Mesenchymal stem cell (in vitro differentiated cells and primary cell): ENCODE measurements around the gene NMRK2.

Experiments
- DNase-seq: peaks from one replicate; pipeline ENCODE4 v3.0.0-alpha.2; 2013
- H2AFZ ChIP-seq: one replicate; pipeline ENCODE4 v1.6.1; 2013; ENCODE audit warnings: low read depth, mild to moderate bottlenecking, control low read depth, inconsistent platforms, low read length, moderate library complexity
- H2AK5ac ChIP-seq: 2 replicates; pipeline ENCODE4 v1.6.1; 2013; ENCODE audit warnings: low read length, moderate library complexity, mild to moderate bottlenecking, inconsistent platforms; ENCODE audit not compliant: severe bottlenecking
- H2BK120ac ChIP-seq: one replicate; pipeline ENCODE4 v1.6.1; 2013; ENCODE audit warnings: low read depth, mild to moderate bottlenecking, inconsistent platforms, low read length, moderate library complexity
- H2BK12ac ChIP-seq, 2 experiments: one replicate each; pipeline ENCODE4 v1.6.1; 2013; ENCODE audit warnings: inconsistent platforms in 2 of 2, low read length in 2 of 2, mild to moderate bottlenecking in 2 of 2, moderate library complexity in 2 of 2, control low read depth in 1 of 2
- H2BK15ac ChIP-seq: one replicate; pipeline ENCODE4 v1.6.1; 2013; ENCODE audit warnings: mild to moderate bottlenecking, low read depth, inconsistent platforms; ENCODE audit not compliant: poor library complexity, severe bottlenecking
- H2BK5ac ChIP-seq: 2 replicates; pipeline ENCODE4 v1.6.1; 2013; ENCODE audit warnings: low read depth, mild to moderate bottlenecking, low read length, control low read depth, inconsistent platforms; ENCODE audit not compliant: poor library complexity, severe bottlenecking
- H3K14ac ChIP-seq, 2 experiments: one replicate each; pipeline ENCODE4 v1.6.1; 2013; ENCODE audit warnings: inconsistent platforms in 2 of 2, low read length in 2 of 2, control low read depth in 1 of 2, mild to moderate bottlenecking in 1 of 2, moderate library complexity in 1 of 2
- H3K18ac ChIP-seq, 2 experiments: one replicate each; pipeline ENCODE4 v1.6.1; 2013; ENCODE audit warnings: inconsistent platforms in 2 of 2, low read length in 2 of 2, control low read depth in 1 of 2, low read depth in 1 of 2, mild to moderate bottlenecking in 1 of 2
- H3K23ac ChIP-seq, 2 experiments: one replicate each; pipeline ENCODE4 v1.6.1; 2013; ENCODE audit warnings: inconsistent platforms in 2 of 2, low read length in 2 of 2, mild to moderate bottlenecking in 2 of 2, moderate library complexity in 2 of 2, control low read depth in 1 of 2
- H3K27ac ChIP-seq: 2 replicates; pipeline ENCODE4 v1.5.1; 2013; ENCODE audit warnings: mild to moderate bottlenecking, moderate library complexity, low read length, control low read depth, inconsistent platforms; ENCODE audit not compliant: poor library complexity, severe bottlenecking
- H3K27me3 ChIP-seq, 2 experiments: 2 replicates each; pipeline versions ENCODE4 v1.6.1 to v1.7.0; 2013; ENCODE audit warnings: low read length in 2 of 2, mild to moderate bottlenecking in 2 of 2, moderate library complexity in 2 of 2, control low read depth in 1 of 2, inconsistent platforms in 1 of 2; ENCODE audit not compliant: control insufficient read depth in 1 of 2, insufficient read depth in 1 of 2
- H3K36me3 ChIP-seq, 2 experiments: 2 replicates each; pipeline versions ENCODE4 v1.6.1 to v1.7.0; 2013; ENCODE audit warnings: low read length in 2 of 2, control low read depth in 1 of 2, inconsistent platforms in 1 of 2, low read depth in 1 of 2, mild to moderate bottlenecking in 1 of 2; ENCODE audit not compliant: insufficient read depth in 2 of 2, control insufficient read depth in 1 of 2
- H3K4ac ChIP-seq, 2 experiments: one replicate each; pipeline ENCODE4 v1.6.1; 2013; ENCODE audit warnings: inconsistent platforms in 2 of 2, low read length in 2 of 2, mild to moderate bottlenecking in 2 of 2, moderate library complexity in 2 of 2, control low read depth in 1 of 2, low read depth in 1 of 2
- H3K4me1 ChIP-seq: 2 replicates; pipeline ENCODE4 v1.6.1; 2013; ENCODE audit warnings: low read depth, low read length, control low read depth; ENCODE audit not compliant: control insufficient read depth, insufficient read depth
- H3K4me2 ChIP-seq: 2 replicates; pipeline ENCODE4 v1.6.1; 2013; ENCODE audit warnings: low read length, mild to moderate bottlenecking, inconsistent platforms; ENCODE audit not compliant: poor library complexity, severe bottlenecking
- H3K4me3 ChIP-seq, 2 experiments: 2 replicates each; pipeline versions ENCODE4 v1.5.1 to v1.7.0; 2013; ENCODE audit warnings: low read length in 2 of 2, mild to moderate bottlenecking in 2 of 2, control low read depth in 1 of 2, low read depth in 1 of 2; ENCODE audit not compliant: insufficient read depth in 1 of 2
- H3K79me1 ChIP-seq: replicated peaks from 2 replicates; pipeline ENCODE4 v1.6.1; 2013; ENCODE audit warnings: mild to moderate bottlenecking, control low read depth, low read length, inconsistent platforms; ENCODE audit not compliant: poor library complexity, severe bottlenecking
- H3K9ac ChIP-seq: 2 replicates; pipeline ENCODE4 v1.7.0; 2013; ENCODE audit warnings: mild to moderate bottlenecking, low read length, moderate library complexity
- H3K9me3 ChIP-seq: 2 replicates; pipeline ENCODE4 v1.7.0; 2013; ENCODE audit warnings: mild to moderate bottlenecking, low read length; ENCODE audit not compliant: control insufficient read depth
- H4K8ac ChIP-seq: one replicate; pipeline ENCODE4 v1.6.1; 2013; ENCODE audit warnings: inconsistent platforms, mild to moderate bottlenecking, low read length, moderate library complexity
- H4K91ac ChIP-seq: one replicate; pipeline ENCODE4 v1.6.1; 2013; ENCODE audit warnings: mild to moderate bottlenecking, low read length, inconsistent platforms
- WGBS: methylation state at CpG from one replicate; pipeline ENCODE4 v1.1.7; 2013; ENCODE audit warnings: mixed read lengths; 5-methylcytosine and 5-hydroxymethylcytosine counted together

NMRK2 gene

DNA sequence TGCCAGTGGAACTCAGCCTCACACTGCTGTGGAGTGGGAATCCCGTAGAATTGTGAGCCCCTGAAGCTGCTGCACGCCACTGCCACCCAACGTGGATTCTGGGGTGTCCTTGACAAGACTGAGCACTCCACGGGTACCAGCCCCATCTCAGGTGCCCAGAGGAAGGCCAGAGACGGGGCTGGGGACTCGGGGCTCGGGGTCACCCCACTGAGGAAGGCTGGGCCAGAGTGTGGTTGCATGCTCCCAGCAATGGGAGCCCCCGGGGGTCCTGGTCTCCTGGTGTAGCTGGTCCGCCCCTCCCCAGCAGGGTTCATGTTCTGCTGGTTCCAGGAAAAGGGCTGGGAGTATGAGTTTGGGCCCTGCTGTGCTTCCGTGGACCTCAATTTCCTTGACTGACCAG is 22.8 kb downstream of the NMRK2 start:
- Histone ChIP-seq H3K27ac (no peak overlapping the region), H2BK5ac (no peak overlapping the region), H2AK5ac (no peak overlapping the region), H3K4me3 (no peak overlapping the region), H3K23ac (no peak overlapping the region), H3K9ac (no peak overlapping the region), H3K36me3 (peaks cover 43 to 62% of the 10 kb centered on the region in 2 experiments), H3K4me2 (no peak overlapping the region), H3K4me1 (peaks cover 11% of the 10 kb centered on the region), H3K14ac (no peak overlapping the region), H3K9me3 (no peaks in the 10 kb centered on the region), H2BK15ac (no peak overlapping the region), H4K91ac (no peak overlapping the region), H3K18ac (no peak overlapping the region), H3K4ac (no peak overlapping the region), H2BK12ac (no peak overlapping the region), H4K8ac (no peak overlapping the region), H2BK120ac (no peak overlapping the region), H2AFZ (no peak overlapping the region), H3K79me1 (peaks cover 26% of the 10 kb centered on the region), H3K27me3 (no peaks in the 10 kb centered on the region)
- 96% methylated on average over 10 of the region's 10 CpGs for WGBS
- DNase-seq: no peak

- no peak overlapping the region for H3K4me2 ChIP-seq
- H3K27me3 ChIP-seq: no peaks in the 10 kb centered on the region
- peak overlapping the region; percentile 24 for H4K8ac ChIP-seq
- DNase-seq: no peak
- no peak overlapping the region for H2BK120ac ChIP-seq
- no peak overlapping the region for H3K14ac ChIP-seq
- H3K27ac ChIP-seq: no peak overlapping the region
- H2BK5ac ChIP-seq: no peak overlapping the region
- H3K4ac ChIP-seq: no peak overlapping the region
- H3K23ac ChIP-seq: no peak overlapping the region
- H2AFZ ChIP-seq: no peak overlapping the region
- H3K36me3 ChIP-seq: peaks cover 74 to 94% of the 10 kb centered on the region in 2 experiments
- no peak overlapping the region for H3K9ac ChIP-seq
- whole genome bisulfite sequencing: 98% methylated on average over 83 of the region's 86 CpGs
- H4K91ac ChIP-seq: no peak overlapping the region
- no peaks in the 10 kb centered on the region for H3K9me3 ChIP-seq
- peak overlapping the region in 1 of 2 experiments; percentile 2 for H3K4me3 ChIP-seq
- peaks cover 4% of the 10 kb centered on the region for H3K4me1 ChIP-seq
- H2BK12ac ChIP-seq: no peak overlapping the region
- H3K79me1 ChIP-seq: peaks cover 47% of the 10 kb centered on the region
- no peak overlapping the region for H3K18ac ChIP-seq
- H2AK5ac ChIP-seq: no peak overlapping the region
- H2BK15ac ChIP-seq: no peak overlapping the region
These were observed 26.2 kb downstream of the NMRK2 start for GRCh38 chr19:3958836-3959765.

- H2AFZ ChIP-seq: no peak overlapping the region
- no peak for DNase-seq
- no peak overlapping the region for H3K4me3 ChIP-seq
- H2BK12ac ChIP-seq: no peak overlapping the region
- no peak overlapping the region for H3K9ac ChIP-seq
- no peak overlapping the region for H2BK15ac ChIP-seq
- no peak overlapping the region for H3K18ac ChIP-seq
- H3K14ac ChIP-seq: no peak overlapping the region
- peaks cover 77 to 94% of the 10 kb centered on the region in 2 experiments for H3K36me3 ChIP-seq
- H4K91ac ChIP-seq: no peak overlapping the region
- H2BK5ac ChIP-seq: no peak overlapping the region
- H4K8ac ChIP-seq: no peak overlapping the region
- H3K4me1 ChIP-seq: peaks cover 4% of the 10 kb centered on the region
- H2BK120ac ChIP-seq: no peak overlapping the region
- 95% methylated on average over 15 of the region's 15 CpGs for WGBS
- H3K79me1 ChIP-seq: peaks cover 51% of the 10 kb centered on the region
- no peak overlapping the region for H3K4me2 ChIP-seq
- no peaks in the 10 kb centered on the region for H3K27me3 ChIP-seq
- H2AK5ac ChIP-seq: no peak overlapping the region
- no peak overlapping the region for H3K4ac ChIP-seq
- H3K23ac ChIP-seq: no peak overlapping the region
- H3K27ac ChIP-seq: no peak overlapping the region
- no peaks in the 10 kb centered on the region for H3K9me3 ChIP-seq
These were observed 26.9 kb downstream of the NMRK2 start for GRCh38 chr19:3959766-3960131.

GRCh38 chr19:3961007-3961406 is 28.1 kb downstream of the NMRK2 start:
- H2BK5ac ChIP-seq: no peak overlapping the region
- no peak overlapping the region for H3K4me3 ChIP-seq
- no peak overlapping the region for H3K27ac ChIP-seq
- H3K36me3 ChIP-seq: peaks cover 80 to 97% of the 10 kb centered on the region in 2 experiments
- no peak overlapping the region for H3K18ac ChIP-seq
- H4K91ac ChIP-seq: no peak overlapping the region
- no peak overlapping the region for H2BK15ac ChIP-seq
- H3K4me1 ChIP-seq: peaks cover 7% of the 10 kb centered on the region
- no peak overlapping the region for H3K4ac ChIP-seq
- H4K8ac ChIP-seq: peak overlapping the region; percentile 50
- no peak overlapping the region for H3K9ac ChIP-seq
- H3K23ac ChIP-seq: no peak overlapping the region
- H2AK5ac ChIP-seq: no peak overlapping the region
- H3K27me3 ChIP-seq: no peaks in the 10 kb centered on the region
- H2AFZ ChIP-seq: no peak overlapping the region
- H3K4me2 ChIP-seq: no peak overlapping the region
- H3K9me3 ChIP-seq: no peaks in the 10 kb centered on the region
- no peak overlapping the region for H2BK12ac ChIP-seq
- H3K79me1 ChIP-seq: peaks cover 44% of the 10 kb centered on the region
- no peak overlapping the region for H2BK120ac ChIP-seq
- DNase-seq: no peak
- no peak overlapping the region for H3K14ac ChIP-seq
- 98% methylated on average over 21 of the region's 24 CpGs for WGBS
